ENCODE results near the gene GTF2A2.

GRCh38 chr15:59688423-59688781 is 31.1 kb upstream of the GTF2A2 start:
- no peak for TF ChIP-seq CTCF (IDR thresholded peaks at IDR 0.05; ENCODE audit: insufficient read depth, low read length)
- no peak for TF ChIP-seq GABPA (IDR thresholded peaks at IDR 0.05; ENCODE audit: low read depth)
- no peak for TF ChIP-seq REST (IDR thresholded peaks at IDR 0.05; ENCODE audit: insufficient replicate concordance, low read depth)
